Spinal cord (tissue), 10 donors: ENCODE results near the gene HDAC9. TPM values are rescaled to one million over a fixed set of nuclear protein-coding genes. Genes with fewer than 3 reads are reported as not detected.
A peak's percentile ranks its signal among the peaks of the same experiment; 100 is the strongest.

Experiments used
- DNase-seq, 6 donors: peaks; one replicate each; pipeline versions ENCODE4 v3.0.0 to v3.0.0-alpha.2; 2013 to 2015; ENCODE audit warnings: low spot score in 6 of 6, low read depth in 4 of 6
- H3K27ac ChIP-seq: one replicate; pipeline ENCODE4 v1.5.1; 2013; ENCODE audit warnings: low read depth, low read length, control low read depth
- H3K27me3 ChIP-seq: one replicate; pipeline ENCODE4 v1.6.1; 2013; ENCODE audit warnings: low read length; ENCODE audit not compliant: control insufficient read depth, insufficient read depth
- H3K36me3 ChIP-seq: one replicate; pipeline ENCODE4 v1.6.1; 2013; ENCODE audit warnings: low read length; ENCODE audit not compliant: control insufficient read depth, insufficient read depth
- H3K4me1 ChIP-seq: one replicate; pipeline ENCODE4 v1.6.1; 2013; ENCODE audit warnings: low read length; ENCODE audit not compliant: control insufficient read depth, insufficient read depth
- H3K4me3 ChIP-seq: one replicate; pipeline ENCODE4 v1.5.1; 2013; ENCODE audit warnings: low read depth, low read length, control low read depth
- H3K9me3 ChIP-seq: one replicate; pipeline ENCODE4 v1.6.1; 2013; ENCODE audit warnings: low read length; ENCODE audit not compliant: control insufficient read depth, insufficient read depth
- WGBS: methylation state at CpG from one replicate; pipeline ENCODE4 v1.1.5; 2013; ENCODE audit warnings: missing lambda C conversion rate; ENCODE audit not compliant: insufficient coverage; 5-methylcytosine and 5-hydroxymethylcytosine counted together
- polyA plus RNA-seq, 2 donors: library from polyadenylated mRNA; unstranded; fragments of 120-200 nt; gene quantifications; one replicate each; pipeline ENCODE4 v1.2.1, GENCODE V29; 2013; ENCODE audit not compliant: insufficient read length in 2 of 2
- total RNA-seq, 2 donors: library from RNA; depleted of rRNA in 1 of 2; stranded (reverse); fragments of 120-200 nt in 1 of 2; fragments of >200 nt in 1 of 2; gene quantifications; one replicate each; pipeline versions ENCODE4 v1.2.3 to v1.2.4, GENCODE V29; 2013 to 2014
- donor health status: healthy.

The HDAC9 gene
- total and polyA plus RNA-seq, 4 donors: 21.4 to 58.5 (median 29.3) TPM

DNA sequence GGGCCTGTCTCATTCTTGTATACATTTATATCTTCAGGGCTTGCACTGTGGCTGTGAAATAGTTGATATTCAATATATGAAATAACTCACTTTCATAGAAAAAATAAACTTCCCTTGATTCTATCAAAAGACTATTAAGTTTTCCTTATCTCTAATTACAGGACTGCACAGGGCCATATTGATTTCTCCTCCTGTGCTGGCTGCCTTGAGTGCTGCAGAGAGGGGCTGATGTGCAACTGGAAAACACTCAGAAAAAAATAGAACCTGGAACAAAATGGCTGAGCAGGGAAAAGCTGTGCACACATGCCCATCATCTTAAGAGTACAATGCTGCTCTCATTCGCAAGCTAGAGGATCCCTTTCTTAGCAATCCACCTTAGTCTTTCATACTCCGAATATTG lies 5.9 kb upstream of the HDAC9 start:
- Histone ChIP-seq H3K9me3 (no peaks in the 10 kb centered on the region), H3K27ac (no peak overlapping the region), H3K4me1 (no peaks in the 10 kb centered on the region), H3K4me3 (no peak overlapping the region), H3K36me3 (no peaks in the 10 kb centered on the region), H3K27me3 (no peaks in the 10 kb centered on the region)
- WGBS: 100% methylated on average over 1 of the region's 2 CpGs
- no peak for DNase-seq

- Histone ChIP-seq H3K4me1 (no peaks in the 10 kb centered on the region), H3K27ac (no peak overlapping the region), H3K9me3 (no peaks in the 10 kb centered on the region), H3K4me3 (no peak overlapping the region), H3K27me3 (no peaks in the 10 kb centered on the region), H3K36me3 (no peaks in the 10 kb centered on the region)
- no peak for DNase-seq
- 100% methylated on average over 2 of the region's 6 CpGs for WGBS
Observed at GRCh38 chr7:18491871-18492270, 3.7 kb upstream of the HDAC9 start.

GRCh38 chr7:18494406-18494805 lies 1.1 kb upstream of the HDAC9 start:
- H3K4me1 ChIP-seq: no peaks in the 10 kb centered on the region
- no peak for DNase-seq

GRCh38 chr7:18494821-18495408 lies 634 bp upstream of the HDAC9 start:
- no peaks in the 10 kb centered on the region for H3K36me3 ChIP-seq
- H3K27me3 ChIP-seq: no peaks in the 10 kb centered on the region
- H3K9me3 ChIP-seq: no peaks in the 10 kb centered on the region
- H3K4me3 ChIP-seq: peak overlapping the region; percentile 50
- peak in 3 of 6 donors; percentile 32 to 83 (median 79) for DNase-seq
- no peaks in the 10 kb centered on the region for H3K4me1 ChIP-seq
- peak overlapping the region; percentile 82 for H3K27ac ChIP-seq
- no CpG with 5 or more reads among the region's 3 CpGs for WGBS

More at GRCh38 chr7:18494406-18494805, 1.1 kb upstream of the HDAC9 start:
- H3K36me3 ChIP-seq: no peaks in the 10 kb centered on the region
- no CpG with 5 or more reads among the region's 3 CpGs for WGBS
- no peak overlapping the region for H3K4me3 ChIP-seq
- peak overlapping the region; percentile 82 for H3K27ac ChIP-seq
- H3K27me3 ChIP-seq: no peaks in the 10 kb centered on the region
- no peaks in the 10 kb centered on the region for H3K9me3 ChIP-seq

DNA sequence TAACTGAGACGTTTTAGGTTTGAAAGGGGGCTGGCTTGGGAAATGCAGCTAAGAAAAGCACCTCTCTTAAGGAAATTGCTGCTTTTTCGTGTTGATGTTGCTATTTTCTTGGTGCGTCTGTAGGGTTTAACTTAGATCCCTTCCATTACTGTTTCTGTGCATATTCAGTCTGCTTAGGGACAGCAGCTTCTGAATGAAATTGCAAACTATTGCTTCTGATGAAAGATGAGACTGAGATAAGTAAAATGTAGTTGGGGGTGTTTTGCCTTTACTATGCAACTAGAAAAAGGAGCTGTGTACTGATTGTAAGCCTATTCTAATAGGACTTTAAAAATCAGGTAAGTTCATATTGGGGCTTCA lies 772 bp downstream of the HDAC9 start:
- no peaks in the 10 kb centered on the region for H3K9me3 ChIP-seq
- no peaks in the 10 kb centered on the region for H3K27me3 ChIP-seq
- peak overlapping the region; percentile 82 for H3K27ac ChIP-seq
- 23% methylated on average over 2 of the region's 3 CpGs for WGBS
- H3K4me1 ChIP-seq: no peaks in the 10 kb centered on the region
- H3K4me3 ChIP-seq: peak overlapping the region; percentile 50
- no peaks in the 10 kb centered on the region for H3K36me3 ChIP-seq
- DNase-seq: peak in 2 of 6 donors; percentile 22 to 56

- DNase-seq: peak in 1 of 6 donors; percentile 28
- Histone ChIP-seq H3K36me3 (no peaks in the 10 kb centered on the region), H3K27ac (no peak overlapping the region), H3K9me3 (no peaks in the 10 kb centered on the region), H3K4me3 (peak overlapping the region; percentile 50), H3K4me1 (no peaks in the 10 kb centered on the region), H3K27me3 (no peaks in the 10 kb centered on the region)
- no CpG with 5 or more reads among the region's 3 CpGs for WGBS
Observed at GRCh38 chr7:18497082-18497481, 1.5 kb downstream of the HDAC9 start.

GRCh38 chr7:18497800-18498199 lies 2.3 kb downstream of the HDAC9 start:
- H3K36me3 ChIP-seq: no peaks in the 10 kb centered on the region
- H3K27ac ChIP-seq: no peak overlapping the region
- peak in 1 of 6 donors; percentile 15 for DNase-seq
- H3K4me3 ChIP-seq: peak overlapping the region; percentile 33
- no peaks in the 10 kb centered on the region for H3K27me3 ChIP-seq
- no peaks in the 10 kb centered on the region for H3K4me1 ChIP-seq
- H3K9me3 ChIP-seq: no peaks in the 10 kb centered on the region

DNA sequence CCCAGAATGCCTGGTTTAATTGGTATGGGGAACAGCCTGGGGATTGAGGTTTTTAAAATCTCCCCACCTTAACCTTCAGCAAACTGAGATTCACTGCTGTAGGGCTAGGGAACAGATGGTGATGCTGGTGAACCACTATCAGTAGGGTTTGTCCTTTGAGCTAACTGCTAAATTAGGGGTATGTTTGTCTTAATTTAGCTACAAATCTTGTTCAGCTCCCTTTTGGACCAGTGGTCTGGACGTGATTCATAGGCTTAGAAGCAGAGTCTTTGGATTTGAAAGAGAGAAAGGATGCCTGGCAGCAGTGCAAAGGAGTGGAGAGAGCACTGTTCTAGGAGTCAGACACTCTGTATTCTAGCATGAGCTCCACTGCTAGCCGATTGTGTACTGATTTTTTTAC lies 2.8 kb downstream of the HDAC9 start:
- Histone ChIP-seq H3K4me3 (no peak overlapping the region), H3K27me3 (no peaks in the 10 kb centered on the region), H3K27ac (no peak overlapping the region), H3K36me3 (no peaks in the 10 kb centered on the region), H3K4me1 (no peaks in the 10 kb centered on the region), H3K9me3 (no peaks in the 10 kb centered on the region)
- DNase-seq: peak in 1 of 6 donors; percentile 39
- 33% methylated on average over 1 of the region's 2 CpGs for WGBS

DNA sequence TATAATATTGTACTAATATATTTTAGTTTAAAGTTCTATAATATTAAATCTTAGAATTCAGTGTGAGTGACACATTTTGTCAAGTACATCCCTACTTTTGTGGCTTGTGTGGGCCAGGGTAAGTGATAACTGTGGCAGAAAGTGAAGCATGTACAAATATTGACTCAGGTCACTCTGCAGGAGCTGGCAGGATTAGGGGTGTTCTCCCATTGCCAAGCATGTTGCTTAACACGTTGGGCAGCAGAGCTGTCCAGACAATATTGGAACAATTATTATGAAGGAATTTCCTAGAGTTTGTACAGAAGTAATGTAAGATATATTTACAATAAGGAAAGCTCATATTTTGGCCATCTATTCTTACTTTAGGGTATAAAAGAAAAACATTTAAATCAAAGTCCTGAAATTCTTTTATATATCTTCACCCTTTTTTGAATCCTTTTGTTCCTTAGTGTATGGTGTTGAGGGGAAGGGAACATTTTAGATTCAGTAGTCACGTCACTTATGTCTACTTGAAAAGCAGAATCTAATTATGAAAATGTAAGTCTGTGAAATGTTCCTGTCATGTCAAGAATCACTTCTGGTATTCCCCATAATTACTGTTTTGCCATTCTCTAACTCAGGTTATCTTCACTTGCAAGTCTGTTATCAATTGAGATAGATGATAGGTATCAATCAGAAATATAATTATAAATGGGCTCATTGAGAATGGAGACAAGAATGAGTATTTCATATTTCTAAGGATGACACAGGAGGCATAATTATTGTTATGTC lies 4.0 kb downstream of the HDAC9 start:
- H3K4me1 ChIP-seq: no peaks in the 10 kb centered on the region
- no peak overlapping the region for H3K27ac ChIP-seq
- H3K4me3 ChIP-seq: no peak overlapping the region
- no CpG with 5 or more reads among the region's 2 CpGs for WGBS
- H3K36me3 ChIP-seq: no peaks in the 10 kb centered on the region
- no peaks in the 10 kb centered on the region for H3K27me3 ChIP-seq
- no peaks in the 10 kb centered on the region for H3K9me3 ChIP-seq
- DNase-seq: no peak
